ENCODE data around the gene TSKS. TPM values are rescaled to one million over a fixed set of nuclear protein-coding genes. Genes with fewer than 3 reads are reported as not detected.
A peak's percentile ranks its signal among the peaks of the same experiment; 100 is the strongest.

TSKS gene
- total RNA-seq, 1 donor from 2014 or later, result not detected

DNA sequence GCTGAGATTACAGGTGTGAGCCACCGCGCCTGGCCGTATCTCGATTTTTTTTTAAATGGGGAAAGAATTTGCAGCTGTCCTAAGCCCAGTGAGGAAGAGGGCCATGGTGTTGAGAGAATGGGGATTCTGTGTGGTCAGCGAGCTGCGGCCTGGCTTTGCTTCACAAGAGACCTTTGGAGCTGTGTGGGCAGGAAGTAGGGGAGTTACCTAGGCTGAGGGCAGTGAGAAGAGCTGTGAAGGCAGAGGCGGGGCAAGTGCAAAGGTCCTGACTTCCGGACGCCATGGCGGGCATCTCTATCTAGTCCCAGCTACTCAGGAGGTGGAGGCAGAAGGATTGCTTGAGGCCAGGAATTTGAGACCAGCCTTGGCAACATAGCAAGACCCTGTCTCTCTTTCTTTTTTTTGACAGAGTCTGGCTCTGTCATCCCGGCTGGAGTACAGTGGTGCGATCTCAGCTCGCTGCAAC lies 8.6 kb upstream of the TSKS start:
- peaks cover 31% of the 10 kb centered on the region for H3K4me1 Mint-ChIP-seq
- peak overlapping the region; percentile 66 for H3K4me3 Mint-ChIP-seq
- no peaks in the 10 kb centered on the region for H3K27me3 Mint-ChIP-seq (ENCODE audit: low read depth)
- TF ChIP-seq CTCF (conservative IDR thresholded peaks at IDR 0.05), result no peak
- no peaks in the 10 kb centered on the region for H3K36me3 Mint-ChIP-seq (ENCODE audit: low read depth)
- H3K9me3 Mint-ChIP-seq, result no peaks in the 10 kb centered on the region
- peak overlapping the region; percentile 75 for H3K27ac Mint-ChIP-seq (ENCODE audit: unreplicated experiment)
- DNase-seq (ENCODE audit: low read depth, low spot score), result no peak

DNA sequence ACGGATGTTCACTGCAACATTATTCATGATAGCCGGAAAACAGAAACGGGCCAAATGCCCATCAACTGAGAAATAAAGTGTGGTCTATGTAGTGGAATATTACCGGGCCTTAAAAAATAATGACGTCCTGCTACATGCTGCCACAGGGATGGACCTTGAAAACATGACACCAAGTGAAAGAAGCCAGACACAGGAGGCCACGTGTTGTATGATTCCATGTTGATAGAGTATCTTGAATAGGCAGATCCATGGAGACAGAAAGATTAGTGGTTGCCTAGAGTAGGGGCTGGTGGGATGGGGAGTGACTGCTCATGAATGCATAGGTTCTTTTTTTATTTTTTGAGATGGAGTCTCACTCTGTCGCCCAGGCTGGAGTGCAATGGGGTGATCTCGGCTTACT lies 7.4 kb upstream of the TSKS start:
- TF ChIP-seq CTCF (conservative IDR thresholded peaks at IDR 0.05), result no peak
- Mint-ChIP-seq H3K4me3 (peak overlapping the region; percentile 31), H3K27me3 (ENCODE audit: low read depth) (no peaks in the 10 kb centered on the region), H3K27ac (ENCODE audit: unreplicated experiment) (no peak overlapping the region), H3K36me3 (ENCODE audit: low read depth) (no peaks in the 10 kb centered on the region), H3K4me1 (peaks cover 40% of the 10 kb centered on the region), H3K9me3 (no peaks in the 10 kb centered on the region)
- DNase-seq (ENCODE audit: low read depth, low spot score), result no peak

- TF ChIP-seq CTCF (conservative IDR thresholded peaks at IDR 0.05), result no peak
- Mint-ChIP-seq H3K4me3 (peak overlapping the region; percentile 98), H3K27me3 (ENCODE audit: low read depth) (no peaks in the 10 kb centered on the region), H3K9me3 (no peaks in the 10 kb centered on the region), H3K27ac (ENCODE audit: unreplicated experiment) (peak overlapping the region; percentile 70), H3K36me3 (ENCODE audit: low read depth) (no peaks in the 10 kb centered on the region), H3K4me1 (peaks cover 42% of the 10 kb centered on the region)
- no peak for DNase-seq (ENCODE audit: low read depth, low spot score)
Measured at GRCh38 chr19:49767967-49768581, 5.0 kb upstream of the TSKS start.

DNA sequence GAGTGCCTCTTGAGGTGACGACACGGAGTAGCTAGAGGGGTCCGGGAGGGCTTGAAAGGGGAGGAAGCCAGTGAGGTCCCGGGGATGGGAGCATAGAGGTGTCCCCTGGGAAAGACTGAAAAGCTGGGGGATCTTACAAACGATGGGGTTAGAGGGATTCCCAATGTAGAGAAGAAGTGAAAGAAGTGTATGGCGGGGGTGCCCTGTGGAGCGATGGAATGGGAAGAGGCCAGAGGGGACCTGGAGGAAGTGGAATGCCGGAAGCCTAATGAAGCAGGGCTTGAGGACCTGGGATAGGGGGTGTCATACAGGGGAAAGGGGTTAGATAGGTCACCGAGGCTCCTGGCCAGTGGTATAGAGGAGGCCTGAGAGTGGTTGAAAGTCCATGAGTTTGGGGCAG lies 4.3 kb upstream of the TSKS start:
- no peak for TF ChIP-seq CTCF (conservative IDR thresholded peaks at IDR 0.05)
- Mint-ChIP-seq H3K4me3 (peak overlapping the region; percentile 98), H3K9me3 (no peaks in the 10 kb centered on the region), H3K27ac (ENCODE audit: unreplicated experiment) (peak overlapping the region; percentile 92), H3K4me1 (peaks cover 39% of the 10 kb centered on the region), H3K36me3 (ENCODE audit: low read depth) (no peaks in the 10 kb centered on the region), H3K27me3 (ENCODE audit: low read depth) (no peaks in the 10 kb centered on the region)
- no peak for DNase-seq (ENCODE audit: low read depth, low spot score)

GRCh38 chr19:49766930-49767299 lies 3.8 kb upstream of the TSKS start, which contains the start of gene AP2A1:
AP2A1 (plus strand) TSS chr19:49767001; CDS start chr19:49767134, 133 bp downstream.
- no peak for DNase-seq (ENCODE audit: low read depth, low spot score)
- H3K4me3 Mint-ChIP-seq, result peak within 1 kb of the TSS; percentile 98
- no peak for TF ChIP-seq CTCF (conservative IDR thresholded peaks at IDR 0.05)
- H3K27ac Mint-ChIP-seq (ENCODE audit: unreplicated experiment), result peak within 1 kb of the TSS; percentile 96
- peaks cover 39% of the 10 kb centered on the region for H3K4me1 Mint-ChIP-seq
- H3K9me3 Mint-ChIP-seq, result no peaks in the 10 kb centered on the region
- H3K36me3 Mint-ChIP-seq (ENCODE audit: low read depth), result no peaks in the 10 kb centered on the region
- no peaks in the 10 kb centered on the region for H3K27me3 Mint-ChIP-seq (ENCODE audit: low read depth)
